Right ventricle myocardium inferior (tissue), 1 donor: Measurements from ENCODE around the gene IRF4. TPM values are rescaled to one million over a fixed set of nuclear protein-coding genes. Genes with fewer than 3 reads are reported as not detected.

Source experiments
- ATAC-seq: fragments of 200-7000 bp; cut with Tn5 transposase; one replicate; pipeline ENCODE4 v1.9.1; 2020; ENCODE audit warnings: mild to moderate bottlenecking, moderate library complexity
- DNase-seq: peaks from one replicate; pipeline ENCODE4 v3.0.0; 2021; ENCODE audit errors: missing footprints
- intact Hi-C: fragments of 100-400 bp; cut with DNase I; formaldehyde crosslinking; loops from one replicate; pipeline ENCODE4 v1.11.0; 2022
- total RNA-seq: library from RNA; stranded (reverse); fragmentation: NEBNext Ultra II Directional; extraction: Animal tissue kit (Norgen Biotek cat#: 25700); gene quantifications from one replicate; pipeline ENCODE4 v1.2.1, GENCODE V29; 2021
- donor health status: DM: no; HTN: yes; CAD: no; lungs with severe emphysema.

The IRF4 gene
- total RNA-seq, 1 donor from 2014 or later: 0.68 TPM

- DNase-seq (peak; percentile 31), ATAC-seq (no peak)
- intact Hi-C loops: no loop called here
Observed at GRCh38 chr6:352474-352873, 39.1 kb upstream of the IRF4 start.

GRCh38 chr6:352896-353470 is 38.6 kb upstream of the IRF4 start:
- DNase-seq (peak; percentile 53), ATAC-seq (no peak)
- intact Hi-C loops: no loop called here

GRCh38 chr6:353642-354614 is 37.6 kb upstream of the IRF4 start:
- ATAC-seq: no peak
- intact Hi-C loops: no loop called here
- peak; percentile 68 for DNase-seq

- intact Hi-C loops: no loop called here
- ATAC-seq (no peak), DNase-seq (peak; percentile 73)
Observed at GRCh38 chr6:354631-355280, 36.8 kb upstream of the IRF4 start.

GRCh38 chr6:355373-356208 is 36.0 kb upstream of the IRF4 start:
- peak; percentile 56 for DNase-seq
- ATAC-seq: no peak
- intact Hi-C loops: no loop called here

- intact Hi-C loops: no loop called here
- DNase-seq: peak; percentile 69
- ATAC-seq: peak; percentile 16
Observed at GRCh38 chr6:356828-357251, 34.7 kb upstream of the IRF4 start.

GRCh38 chr6:357261-357790 is 34.2 kb upstream of the IRF4 start:
- peak; percentile 68 for DNase-seq
- intact Hi-C loops: no loop called here
- ATAC-seq: no peak

GRCh38 chr6:357791-358341 is 33.7 kb upstream of the IRF4 start:
- ATAC-seq: no peak
- DNase-seq: peak; percentile 64
- intact Hi-C loops: no loop called here

- intact Hi-C loops: no loop called here
- DNase-seq (peak; percentile 71), ATAC-seq (no peak)
Observed at GRCh38 chr6:358432-358831, 33.1 kb upstream of the IRF4 start.

- peak; percentile 66 for DNase-seq
- intact Hi-C loops: no loop called here
- ATAC-seq: no peak
Observed at GRCh38 chr6:358847-359246, 32.7 kb upstream of the IRF4 start.

- DNase-seq (peak; percentile 70), ATAC-seq (no peak)
- intact Hi-C loops: no loop called here
Observed at GRCh38 chr6:359261-360035, 32.1 kb upstream of the IRF4 start.

GRCh38 chr6:360349-360748 is 31.2 kb upstream of the IRF4 start:
- DNase-seq (no peak), ATAC-seq (no peak)
- intact Hi-C loops: no loop called here

GRCh38 chr6:360764-361373 is 30.7 kb upstream of the IRF4 start:
- ATAC-seq (no peak), DNase-seq (peak; percentile 68)
- intact Hi-C loops: no loop called here

- DNase-seq: peak; percentile 59
- intact Hi-C loops: no loop called here
- no peak for ATAC-seq
Observed at GRCh38 chr6:361411-362132, 30.0 kb upstream of the IRF4 start.

GRCh38 chr6:362231-362923 is 29.2 kb upstream of the IRF4 start:
- intact Hi-C loops: no loop called here
- no peak for DNase-seq
- ATAC-seq: no peak

GRCh38 chr6:362924-363249 is 28.7 kb upstream of the IRF4 start:
- DNase-seq: no peak
- intact Hi-C loops: no loop called here
- ATAC-seq: no peak
